Neural cell (in vitro differentiated cells): ENCODE measurements around the gene CABP4. TPM values are rescaled to one million over a fixed set of nuclear protein-coding genes. Genes with fewer than 3 reads are reported as not detected.

ENCODE experiments used
- H2AFZ ChIP-seq: fragments of 200-600, 300-800 bp; sonication (generic), shearing (Covaris generic); 2 replicates; pipeline ENCODE4 v1.6.0; 2014; ENCODE audit warnings: low read depth, mild to moderate bottlenecking, antibody characterized with exemption, low read length, moderate library complexity
- H3F3A ChIP-seq: fragments of 200-600 bp; shearing (Covaris generic); 2 replicates; pipeline ENCODE4 v1.6.1; 2016; ENCODE audit warnings: mild to moderate bottlenecking, moderate library complexity, mixed read lengths, antibody characterized with exemption, low read length; ENCODE audit not compliant: insufficient read depth, poor library complexity, severe bottlenecking
- H3K27ac ChIP-seq: fragments of 200-600, 300-800 bp; sonication (generic), shearing (Covaris generic); 2 replicates; pipeline ENCODE4 v1.5.1; 2014; ENCODE audit warnings: mild to moderate bottlenecking, low read length, moderate library complexity
- H3K27me3 ChIP-seq: fragments of 300-800, 200-600 bp; sonication (generic), shearing (Covaris generic); 2 replicates; pipeline ENCODE4 v1.6.0; 2014; ENCODE audit warnings: mild to moderate bottlenecking, low read depth, low read length, moderate library complexity; ENCODE audit not compliant: insufficient read depth
- H3K36me3 ChIP-seq: fragments of 300-800, 200-600 bp; sonication (generic), shearing (Covaris generic); 2 replicates; pipeline ENCODE4 v1.5.1; 2014; ENCODE audit warnings: mild to moderate bottlenecking, antibody characterized with exemption, low read length, moderate library complexity; ENCODE audit not compliant: insufficient read depth
- H3K4me2 ChIP-seq: fragments of 300-800, 200-600 bp; sonication (generic), shearing (Covaris generic); 2 replicates; pipeline ENCODE4 v1.6.0; 2014; ENCODE audit warnings: mild to moderate bottlenecking, low read length
- H3K4me3 ChIP-seq: fragments of 300-800, 200-600 bp; sonication (generic), shearing (Covaris generic); 2 replicates; pipeline ENCODE4 v1.5.1; 2014; ENCODE audit warnings: mild to moderate bottlenecking, low read length, moderate library complexity
- H3K79me2 ChIP-seq: fragments of 200-600 bp; shearing (Covaris generic); replicated peaks from 2 replicates; pipeline ENCODE4 v1.6.0; 2014; ENCODE audit warnings: mild to moderate bottlenecking, low read length, moderate library complexity; ENCODE audit not compliant: insufficient read depth
- H3K9ac ChIP-seq: fragments of 300-800, 200-600 bp; sonication (generic), shearing (Covaris generic); 2 replicates; pipeline ENCODE4 v1.6.1; 2016; ENCODE audit warnings: mild to moderate bottlenecking, low read length, mixed read lengths
- H3K9me2 ChIP-seq: fragments of 200-600 bp; shearing (Covaris generic); 2 replicates; pipeline ENCODE4 v1.6.1; 2016; ENCODE audit warnings: mild to moderate bottlenecking, low read length, mixed read lengths; ENCODE audit not compliant: insufficient read depth
- H3K9me3 ChIP-seq: fragments of 200-600, 300-800 bp; sonication (generic), shearing (Covaris generic); 2 replicates; pipeline ENCODE4 v1.6.1; 2016; ENCODE audit warnings: mild to moderate bottlenecking, mixed run types, low read length, moderate library complexity, mixed read lengths
- H4K20me1 ChIP-seq: fragments of 200-600 bp; shearing (Covaris generic); 2 replicates; pipeline ENCODE4 v1.6.1; 2016; ENCODE audit warnings: mild to moderate bottlenecking, mixed run types; ENCODE audit not compliant: insufficient read depth
- EP300 ChIP-seq: fragments of 450-650 bp; conservative IDR thresholded peaks from 2 replicates; pipeline ENCODE4 v1.6.1; 2014; ENCODE audit warnings: antibody characterized with exemption, mild to moderate bottlenecking, moderate library complexity; ENCODE audit not compliant: poor library complexity, severe bottlenecking
- EZH2 ChIP-seq: fragments of 200-600, 300-800 bp; shearing (Covaris generic), sonication (generic); IDR thresholded peaks from 2 replicates; pipeline ENCODE4 v1.6.1; 2014; ENCODE audit warnings: antibody characterized with exemption, low read length, borderline replicate concordance, mild to moderate bottlenecking; ENCODE audit not compliant: insufficient read depth, poor library complexity, severe bottlenecking
- MXI1 ChIP-seq: fragments of 450-650 bp; conservative IDR thresholded peaks from 2 replicates; pipeline ENCODE4 v1.6.1; 2014; ENCODE audit warnings: antibody characterized with exemption, mild to moderate bottlenecking; ENCODE audit not compliant: poor library complexity, severe bottlenecking
- POLR2AphosphoS5 ChIP-seq: IDR thresholded peaks from 2 replicates; pipeline ENCODE4 v1.6.1; 2012
- RAD21 ChIP-seq: fragments of 450-650 bp; conservative IDR thresholded peaks from 2 replicates; pipeline ENCODE4 v1.6.1; 2014; ENCODE audit warnings: antibody characterized with exemption, mild to moderate bottlenecking, moderate library complexity
- REST ChIP-seq: IDR thresholded peaks from 2 replicates; pipeline ENCODE4 v1.6.1; 2012; ENCODE audit warnings: borderline replicate concordance
- SMC3 ChIP-seq: fragments of 450-650 bp; conservative IDR thresholded peaks from 2 replicates; pipeline ENCODE4 v1.6.1; 2014; ENCODE audit warnings: antibody characterized with exemption, mild to moderate bottlenecking, moderate library complexity; ENCODE audit not compliant: poor library complexity
- TAF1 ChIP-seq: IDR thresholded peaks from 2 replicates; pipeline ENCODE4 v1.6.1; 2012; ENCODE audit warnings: low read depth
- polyA plus RNA-seq: library from polyadenylated mRNA; depleted of rRNA; stranded (reverse); fragments of >200 nt; gene quantifications from 2 replicates; pipeline ENCODE4 v1.2.3, GENCODE V29; 2014
- TF ChIP-seq, protein P1 (sequence below): fragments of 450-650 bp; IDR thresholded peaks from 2 replicates; pipeline ENCODE4 v1.5.1; 2014; ENCODE audit warnings: antibody characterized with exemption, mild to moderate bottlenecking, moderate library complexity; ENCODE audit not compliant: poor library complexity, severe bottlenecking

Gene CABP4
- polyA plus RNA-seq, 1 donor from 2014 or later, result not detected

DNA sequence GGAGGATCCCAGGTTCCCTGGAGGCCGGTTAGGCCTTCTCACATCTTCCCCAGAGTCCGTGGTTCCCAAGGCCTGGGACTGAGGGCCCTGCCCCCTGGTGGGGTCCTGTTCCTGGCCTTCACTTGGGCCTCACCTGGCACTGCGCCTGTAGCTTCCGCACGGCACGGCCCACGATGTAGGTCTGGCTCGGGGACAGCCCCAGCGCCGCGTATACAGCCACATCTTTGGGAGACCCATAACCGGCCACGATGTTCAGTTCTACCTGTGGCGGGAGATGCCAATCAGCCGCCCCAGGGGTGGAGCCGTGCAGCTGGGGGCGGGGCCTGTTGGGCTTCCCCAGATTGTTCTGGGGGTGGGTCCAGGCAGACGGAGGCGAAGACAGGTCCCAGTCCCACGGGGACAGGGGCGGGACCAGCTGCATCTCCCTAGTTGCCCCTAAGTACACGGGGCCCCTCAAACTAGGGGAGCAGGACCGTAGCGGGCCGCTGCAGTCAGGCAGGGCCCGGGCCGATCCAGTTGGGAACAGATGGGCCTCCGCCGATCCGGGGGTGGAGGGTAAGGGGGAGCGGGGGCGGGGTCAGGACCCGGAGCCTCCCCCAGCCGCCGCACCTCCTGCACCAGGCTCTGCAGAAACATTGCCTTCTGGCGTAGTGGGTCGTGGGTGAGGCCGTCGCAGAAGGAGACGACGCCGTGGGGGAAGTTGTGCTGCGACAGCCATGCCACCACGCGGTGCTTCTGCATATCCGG is 37.8 kb downstream of the CABP4 start:
- no peak for TF ChIP-seq RAD21
- no peak for TF ChIP-seq TAF1
- TF ChIP-seq SMC3, result no peak
- TF ChIP-seq EZH2, result no peak
- TF ChIP-seq POLR2AphosphoS5, result no peak
- TF ChIP-seq MXI1, result no peak
- no peak for TF ChIP-seq EP300
- TF ChIP-seq, protein P1, sequence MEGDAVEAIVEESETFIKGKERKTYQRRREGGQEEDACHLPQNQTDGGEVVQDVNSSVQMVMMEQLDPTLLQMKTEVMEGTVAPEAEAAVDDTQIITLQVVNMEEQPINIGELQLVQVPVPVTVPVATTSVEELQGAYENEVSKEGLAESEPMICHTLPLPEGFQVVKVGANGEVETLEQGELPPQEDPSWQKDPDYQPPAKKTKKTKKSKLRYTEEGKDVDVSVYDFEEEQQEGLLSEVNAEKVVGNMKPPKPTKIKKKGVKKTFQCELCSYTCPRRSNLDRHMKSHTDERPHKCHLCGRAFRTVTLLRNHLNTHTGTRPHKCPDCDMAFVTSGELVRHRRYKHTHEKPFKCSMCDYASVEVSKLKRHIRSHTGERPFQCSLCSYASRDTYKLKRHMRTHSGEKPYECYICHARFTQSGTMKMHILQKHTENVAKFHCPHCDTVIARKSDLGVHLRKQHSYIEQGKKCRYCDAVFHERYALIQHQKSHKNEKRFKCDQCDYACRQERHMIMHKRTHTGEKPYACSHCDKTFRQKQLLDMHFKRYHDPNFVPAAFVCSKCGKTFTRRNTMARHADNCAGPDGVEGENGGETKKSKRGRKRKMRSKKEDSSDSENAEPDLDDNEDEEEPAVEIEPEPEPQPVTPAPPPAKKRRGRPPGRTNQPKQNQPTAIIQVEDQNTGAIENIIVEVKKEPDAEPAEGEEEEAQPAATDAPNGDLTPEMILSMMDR, result no peak
- no peak for TF ChIP-seq REST
- no peak overlapping the region for H3K27ac ChIP-seq

DNA sequence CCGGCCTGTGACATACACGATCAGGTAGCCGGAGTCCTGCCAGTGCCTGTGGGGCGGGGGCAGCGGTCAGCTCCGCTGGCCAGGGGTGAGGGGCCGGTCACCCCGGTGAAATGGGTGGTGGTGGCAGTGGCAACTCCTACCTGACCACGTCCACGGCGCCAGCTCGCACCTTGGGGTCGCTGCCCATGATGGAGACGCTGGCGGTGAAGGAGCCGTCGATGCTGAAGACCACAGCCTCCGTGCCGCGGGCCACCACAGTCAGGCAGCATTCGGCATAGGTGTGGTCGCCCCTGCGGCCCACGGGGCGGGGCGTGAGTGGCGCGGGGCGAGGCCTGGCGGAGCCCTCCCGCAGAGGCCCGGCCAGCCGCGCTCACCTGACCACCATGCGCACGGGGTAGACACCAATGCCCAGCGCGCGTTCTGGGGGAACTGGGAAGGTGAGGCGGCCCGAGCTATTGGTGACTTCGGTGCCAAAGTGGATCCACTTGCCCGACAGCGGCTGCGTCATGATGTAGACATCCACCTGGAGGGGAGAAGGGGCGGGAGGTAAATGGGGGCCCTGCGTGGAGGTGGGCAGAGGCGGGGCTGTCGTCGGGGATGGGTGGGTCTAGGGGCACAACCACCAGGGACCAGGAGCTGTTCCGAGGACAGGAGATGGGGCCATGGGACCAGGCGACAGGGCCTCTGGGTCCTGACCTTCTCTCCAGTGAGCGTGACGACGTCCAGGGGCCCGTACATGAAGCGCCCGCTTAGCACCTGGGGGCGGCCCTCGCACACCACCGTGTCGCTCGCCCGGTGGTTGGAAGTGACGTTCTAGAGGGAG is 38.6 kb downstream of the CABP4 start:
- H3K79me2 ChIP-seq, result no peaks in the 10 kb centered on the region
- no peaks in the 10 kb centered on the region for H3K36me3 ChIP-seq
- H3F3A ChIP-seq, result no peaks in the 10 kb centered on the region
- H3K9me3 ChIP-seq, result no peaks in the 10 kb centered on the region
- no peak overlapping the region for H2AFZ ChIP-seq
- TF ChIP-seq REST, result no peak
- TF ChIP-seq MXI1, result no peak
- no peak for TF ChIP-seq RAD21
- TF ChIP-seq EZH2, result no peak
- TF ChIP-seq TAF1, result no peak
- TF ChIP-seq EP300, result no peak
- TF ChIP-seq, protein P1, result no peak
- no peak overlapping the region for H3K9ac ChIP-seq
- no peak overlapping the region for H3K27ac ChIP-seq
- H3K4me2 ChIP-seq, result no peak overlapping the region
- H4K20me1 ChIP-seq, result no peaks in the 10 kb centered on the region
- H3K4me3 ChIP-seq, result no peak overlapping the region
- no peaks in the 10 kb centered on the region for H3K27me3 ChIP-seq
- no peaks in the 10 kb centered on the region for H3K9me2 ChIP-seq

More for the DNA sequence above, 37.8 kb downstream of the CABP4 start:
- Histone ChIP-seq H4K20me1 (no peaks in the 10 kb centered on the region), H3K9me3 (no peaks in the 10 kb centered on the region), H3K9me2 (no peaks in the 10 kb centered on the region), H2AFZ (no peak overlapping the region), H3K79me2 (no peaks in the 10 kb centered on the region), H3K4me2 (no peak overlapping the region), H3K4me3 (no peak overlapping the region), H3K27me3 (no peaks in the 10 kb centered on the region), H3F3A (no peaks in the 10 kb centered on the region), H3K36me3 (no peaks in the 10 kb centered on the region), H3K9ac (no peak overlapping the region)
